ENCODE data around the gene RPTOR.

The RPTOR gene

GRCh38 chr17:80910043-80910442, 365.4 kb downstream of the RPTOR start:
- DNase-seq (ENCODE audit: low spot score) = no peak

GRCh38 chr17:80912476-80912875, 367.8 kb downstream of the RPTOR start:
- no peak for DNase-seq (ENCODE audit: low spot score)

- DNase-seq (ENCODE audit: low spot score) = no peak
Measured at GRCh38 chr17:80913928-80914821, 369.5 kb downstream of the RPTOR start.

GRCh38 chr17:80916246-80916645, 371.6 kb downstream of the RPTOR start:
- no peak for DNase-seq (ENCODE audit: low spot score)

GRCh38 chr17:80917716-80918560, 373.3 kb downstream of the RPTOR start:
- DNase-seq (ENCODE audit: low spot score) = no peak

- no peak for DNase-seq (ENCODE audit: low spot score)
Measured at GRCh38 chr17:80918731-80919130, 374.1 kb downstream of the RPTOR start.

- DNase-seq (ENCODE audit: low spot score) = no peak
Measured at GRCh38 chr17:80919331-80920311, 375.0 kb downstream of the RPTOR start.

GRCh38 chr17:80920441-80920840, 375.8 kb downstream of the RPTOR start:
- no peak for DNase-seq (ENCODE audit: low spot score)

GRCh38 chr17:80921159-80921558, 376.5 kb downstream of the RPTOR start:
- no peak for DNase-seq (ENCODE audit: low spot score)

GRCh38 chr17:80921741-80922579, 377.3 kb downstream of the RPTOR start:
- no peak for DNase-seq (ENCODE audit: low spot score)

GRCh38 chr17:80922580-80923160, 378.0 kb downstream of the RPTOR start:
- DNase-seq (ENCODE audit: low spot score) = no peak

- no peak for DNase-seq (ENCODE audit: low spot score)
Measured at GRCh38 chr17:80923211-80924110, 378.8 kb downstream of the RPTOR start.

GRCh38 chr17:80924111-80924806, 379.6 kb downstream of the RPTOR start:
- DNase-seq (ENCODE audit: low spot score) = no peak

- DNase-seq (ENCODE audit: low spot score) = no peak
Measured at GRCh38 chr17:80924807-80925610, 380.4 kb downstream of the RPTOR start.

- DNase-seq (ENCODE audit: low spot score) = no peak
Measured at GRCh38 chr17:80925688-80926335, 381.2 kb downstream of the RPTOR start.

GRCh38 chr17:80926591-80927250, 382.1 kb downstream of the RPTOR start:
- DNase-seq (ENCODE audit: low spot score) = no peak

- no peak for DNase-seq (ENCODE audit: low spot score)
Measured at GRCh38 chr17:80927791-80928216, 383.2 kb downstream of the RPTOR start.
